Activated CD8-positive, alpha-beta T cell treated with anti-CD3 and anti-CD28 coated beads for 36 hours (primary cell): ENCODE measurements around the gene ATG4D. TPM values are rescaled to one million over a fixed set of nuclear protein-coding genes. Genes with fewer than 3 reads are reported as not detected.
"Not testable (repeated sequence)": the region's sequence is repeated elsewhere in the genome, so short reads cannot be mapped to it uniquely, and the experiment has no call there.

Experiments used
- ATAC-seq: fragments of 200-7000 bp; cut with Tn5 transposase; one replicate; pipeline ENCODE4 v1.10.0; 2021; ENCODE audit warnings: mild to moderate bottlenecking, moderate library complexity
- CTCF ChIA-PET: fragments of 350-600 bp; sonication (Branson Sonifier 250); formaldehyde crosslinking; loops from one replicate; lab custom pipeline; 2021; ENCODE audit warnings: antibody characterized with exemption; lab: Charles Lee
- POLR2A ChIA-PET: fragments of 350-600 bp; sonication (Branson Sonifier 250); formaldehyde crosslinking; loops from one replicate; lab custom pipeline; 2021; ENCODE audit warnings: antibody characterized with exemption; lab: Charles Lee
- DNase-seq: peaks from one replicate; pipeline ENCODE4 v3.0.0-alpha.2; 2020
- H3K27ac Mint-ChIP-seq: one replicate; pipeline ENCODE4 v1.8.0; 2021; ENCODE audit warnings: mild to moderate bottlenecking, mixed read lengths
- H3K27me3 Mint-ChIP-seq: one replicate; pipeline ENCODE4 v1.8.0; 2021; ENCODE audit warnings: mixed read lengths
- H3K36me3 Mint-ChIP-seq: one replicate; pipeline ENCODE4 v1.8.0; 2021; ENCODE audit warnings: low read depth, mixed read lengths
- H3K4me1 Mint-ChIP-seq: one replicate; pipeline ENCODE4 v1.8.0; 2021; ENCODE audit warnings: low read depth, mixed read lengths
- H3K4me3 Mint-ChIP-seq: one replicate; pipeline ENCODE4 v1.8.0; 2021; ENCODE audit warnings: mild to moderate bottlenecking, moderate library complexity, mixed read lengths
- H3K9me3 Mint-ChIP-seq: one replicate; pipeline ENCODE4 v1.8.0; 2021; ENCODE audit warnings: mixed read lengths
- intact Hi-C: fragments of 100-400 bp; cut with micrococcal nuclease; formaldehyde crosslinking; loops from one replicate; pipeline ENCODE4 v1.10.0; 2022
- total RNA-seq, 2 experiments: library from RNA; stranded (reverse); gene quantifications; one replicate each; pipeline ENCODE4 v1.2.3, GENCODE V29; 2021
- TF ChIP-seq, protein P1 (sequence below): fragments of 200-600 bp; IDR thresholded peaks from one replicate; pipeline ENCODE4 v1.8.0; 2022; ENCODE audit warnings: antibody characterized with exemption, mild to moderate bottlenecking

ATG4D gene
- total RNA-seq, 2 experiments from 2014 or later: 21.7 to 22.5 TPM

DNA sequence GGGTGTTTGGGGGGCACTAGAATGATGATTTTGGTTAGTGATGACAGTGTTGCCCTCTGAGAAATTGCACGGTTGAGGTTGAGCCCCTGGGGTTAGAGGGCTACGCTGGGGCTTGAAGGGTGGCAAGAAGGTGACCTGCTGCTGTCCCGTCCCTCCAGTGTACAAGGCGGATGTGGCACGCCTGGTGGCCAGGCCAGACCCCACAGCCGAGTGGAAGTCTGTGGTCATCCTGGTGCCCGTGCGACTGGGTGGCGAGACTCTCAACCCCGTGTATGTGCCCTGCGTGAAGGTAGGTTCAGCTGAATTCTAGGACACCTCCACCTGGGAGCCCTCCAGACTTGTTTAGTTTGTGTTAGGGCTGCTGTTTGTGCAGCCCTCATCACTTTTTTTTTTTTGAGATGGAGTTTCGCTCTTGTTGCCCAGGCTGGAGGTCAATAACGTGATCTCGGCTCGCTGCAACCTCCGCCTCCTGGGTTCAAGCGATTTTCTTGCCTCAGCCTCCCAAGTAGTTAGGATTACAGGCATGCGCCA is 5.1 kb downstream of the ATG4D start:
- intact Hi-C loops: no loop called here
- POLR2A ChIA-PET: no interaction called here

DNA sequence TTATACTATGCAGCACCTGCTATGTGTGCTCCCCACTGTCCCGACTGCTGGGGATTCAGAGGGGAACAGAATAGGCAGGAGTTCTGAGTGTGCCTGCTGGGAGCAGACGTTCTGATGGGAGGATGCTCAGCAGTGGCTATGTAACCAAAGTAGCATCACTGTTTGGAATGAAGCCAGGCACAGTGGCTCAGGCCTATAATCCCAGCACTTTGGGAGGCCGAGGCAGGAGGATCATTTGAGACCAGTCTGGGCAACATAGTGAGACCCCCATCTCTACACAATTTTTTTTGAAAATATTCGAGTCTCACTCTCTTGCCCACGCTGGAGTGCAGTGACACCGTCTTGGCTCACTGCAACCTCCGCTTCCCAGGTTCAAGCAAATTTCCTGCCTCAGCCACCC is 6.0 kb downstream of the ATG4D start:
- ChIA-PET POLR2A (no interaction called here), CTCF (interaction anchor here (2.0 kb wide), 1 partner anchor 58 kb away, joined by 6 read pairs; no protein-coding TSS in a partner anchor)
- DNase-seq (no peak), ATAC-seq (no peak)
- intact Hi-C loops: no loop called here
- Mint-ChIP-seq H3K9me3 (no peaks in the 10 kb centered on the region), H3K36me3 (peaks cover 47% of the 10 kb centered on the region), H3K27me3 (no peaks in the 10 kb centered on the region), H3K4me1 (peaks cover 44% of the 10 kb centered on the region), H3K27ac (no peak overlapping the region), H3K4me3 (no peak overlapping the region)
- TF ChIP-seq, protein P1, sequence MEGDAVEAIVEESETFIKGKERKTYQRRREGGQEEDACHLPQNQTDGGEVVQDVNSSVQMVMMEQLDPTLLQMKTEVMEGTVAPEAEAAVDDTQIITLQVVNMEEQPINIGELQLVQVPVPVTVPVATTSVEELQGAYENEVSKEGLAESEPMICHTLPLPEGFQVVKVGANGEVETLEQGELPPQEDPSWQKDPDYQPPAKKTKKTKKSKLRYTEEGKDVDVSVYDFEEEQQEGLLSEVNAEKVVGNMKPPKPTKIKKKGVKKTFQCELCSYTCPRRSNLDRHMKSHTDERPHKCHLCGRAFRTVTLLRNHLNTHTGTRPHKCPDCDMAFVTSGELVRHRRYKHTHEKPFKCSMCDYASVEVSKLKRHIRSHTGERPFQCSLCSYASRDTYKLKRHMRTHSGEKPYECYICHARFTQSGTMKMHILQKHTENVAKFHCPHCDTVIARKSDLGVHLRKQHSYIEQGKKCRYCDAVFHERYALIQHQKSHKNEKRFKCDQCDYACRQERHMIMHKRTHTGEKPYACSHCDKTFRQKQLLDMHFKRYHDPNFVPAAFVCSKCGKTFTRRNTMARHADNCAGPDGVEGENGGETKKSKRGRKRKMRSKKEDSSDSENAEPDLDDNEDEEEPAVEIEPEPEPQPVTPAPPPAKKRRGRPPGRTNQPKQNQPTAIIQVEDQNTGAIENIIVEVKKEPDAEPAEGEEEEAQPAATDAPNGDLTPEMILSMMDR: no peak

More for the DNA sequence above, 5.1 kb downstream of the ATG4D start:
- H3K27ac Mint-ChIP-seq: no peak overlapping the region
- peaks cover 35% of the 10 kb centered on the region for H3K4me1 Mint-ChIP-seq
- H3K9me3 Mint-ChIP-seq: no peaks in the 10 kb centered on the region
- no peak for ATAC-seq
- no peak overlapping the region for H3K4me3 Mint-ChIP-seq
- no peak for DNase-seq
- CTCF ChIA-PET: interaction anchor here (1.3 to 1.8 kb wide), 3 partner anchors 12 to 65 kb away, joined by 4 to 7 read pairs (median 5); no protein-coding TSS in a partner anchor
- TF ChIP-seq, protein P1: no peak
- peaks cover 39% of the 10 kb centered on the region for H3K36me3 Mint-ChIP-seq
- no peaks in the 10 kb centered on the region for H3K27me3 Mint-ChIP-seq

DNA sequence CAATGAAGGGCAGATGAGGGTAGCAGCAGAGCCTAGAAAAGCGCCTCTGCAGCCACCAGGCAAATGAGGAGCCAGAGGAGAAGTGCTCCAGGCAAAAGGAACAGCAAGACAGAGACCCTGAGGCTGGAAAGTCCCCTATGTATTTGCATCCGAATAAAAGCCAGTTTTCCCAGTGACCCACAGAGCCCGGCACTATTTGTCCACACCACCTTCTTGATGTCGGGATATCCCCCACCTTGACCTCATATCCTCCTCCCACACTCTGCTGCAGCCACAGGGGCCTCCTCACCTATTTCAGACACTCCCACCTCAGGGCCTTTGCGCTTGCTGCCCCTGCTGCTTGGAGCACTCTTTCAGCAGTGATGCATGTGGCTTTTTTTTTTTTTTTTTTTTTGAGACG is 6.6 kb downstream of the ATG4D start:
- ChIA-PET POLR2A (interaction anchor here (0.6 to 7.1 kb wide), 2 partner anchors 15 to 59 kb away, joined by 3 to 104 read pairs; partner anchors contain the start of genes CDKN2D and KRI1), CTCF (interaction anchor here (1.2 to 3.7 kb wide), 7 partner anchors 8 to 150 kb away, joined by 4 to 21 read pairs (median 6); partner anchors contain the start of genes QTRT1 and S1PR5)
- no peak for ATAC-seq
- Mint-ChIP-seq H3K36me3 (peaks cover 53% of the 10 kb centered on the region), H3K4me1 (peaks cover 45% of the 10 kb centered on the region), H3K4me3 (no peak overlapping the region), H3K9me3 (no peaks in the 10 kb centered on the region), H3K27me3 (no peaks in the 10 kb centered on the region), H3K27ac (peak overlapping the region; percentile 20)
- peak; percentile 27 for DNase-seq
- TF ChIP-seq, protein P1: no peak
- intact Hi-C loops: no loop called here

GRCh38 chr19:10551006-10551405 is 7.3 kb downstream of the ATG4D start:
- ChIA-PET POLR2A (interaction anchor here (1.1 to 7.1 kb wide), 3 partner anchors 9 to 161 kb away, joined by 3 to 104 read pairs (median 4); partner anchors contain the start of genes CDKN2D and KRI1), CTCF (interaction anchor here (1.0 to 4.4 kb wide), 10 partner anchors 9 to 149 kb away, joined by 3 to 26 read pairs (median 6); partner anchors contain the start of genes CDKN2D, QTRT1 and S1PR5)
- H3K4me3 Mint-ChIP-seq, intact Hi-C loops, H3K27me3 Mint-ChIP-seq, DNase-seq, H3K9me3 Mint-ChIP-seq, ATAC-seq: not testable (repeated sequence)
- H3K27ac Mint-ChIP-seq: peak overlapping the region; percentile 25
- peaks cover 51% of the 10 kb centered on the region for H3K4me1 Mint-ChIP-seq
- H3K36me3 Mint-ChIP-seq: peaks cover 59% of the 10 kb centered on the region

- TF ChIP-seq, protein P1: no peak
- POLR2A ChIA-PET: interaction anchor here (0.6 to 7.1 kb wide), 6 partner anchors 10 to 160 kb away, joined by 3 to 104 read pairs (median 4); partner anchors contain the start of genes CDKN2D, KRI1 and S1PR5
- peak; percentile 73 for DNase-seq
- Mint-ChIP-seq H3K9me3 (no peaks in the 10 kb centered on the region), H3K36me3 (peaks cover 61% of the 10 kb centered on the region), H3K4me3 (no peak overlapping the region), H3K27ac (peak overlapping the region; percentile 92), H3K4me1 (peaks cover 54% of the 10 kb centered on the region), H3K27me3 (no peaks in the 10 kb centered on the region)
- CTCF ChIA-PET: interaction anchor here (0.7 to 5.4 kb wide), 18 partner anchors 10 to 149 kb away, joined by 3 to 26 read pairs (median 6); partner anchors contain the start of genes CDC37, CDKN2D, QTRT1 and S1PR5
- intact Hi-C loops: no loop called here
- peak; percentile 14 for ATAC-seq
Measured at GRCh38 chr19:10551698-10552301, 8.1 kb downstream of the ATG4D start.
